Measurements from ENCODE around the gene TRIM29.
"Not testable (repeated sequence)": the region's sequence is repeated elsewhere in the genome, so short reads cannot be mapped to it uniquely, and the experiment has no call there.

TRIM29 gene

DNA sequence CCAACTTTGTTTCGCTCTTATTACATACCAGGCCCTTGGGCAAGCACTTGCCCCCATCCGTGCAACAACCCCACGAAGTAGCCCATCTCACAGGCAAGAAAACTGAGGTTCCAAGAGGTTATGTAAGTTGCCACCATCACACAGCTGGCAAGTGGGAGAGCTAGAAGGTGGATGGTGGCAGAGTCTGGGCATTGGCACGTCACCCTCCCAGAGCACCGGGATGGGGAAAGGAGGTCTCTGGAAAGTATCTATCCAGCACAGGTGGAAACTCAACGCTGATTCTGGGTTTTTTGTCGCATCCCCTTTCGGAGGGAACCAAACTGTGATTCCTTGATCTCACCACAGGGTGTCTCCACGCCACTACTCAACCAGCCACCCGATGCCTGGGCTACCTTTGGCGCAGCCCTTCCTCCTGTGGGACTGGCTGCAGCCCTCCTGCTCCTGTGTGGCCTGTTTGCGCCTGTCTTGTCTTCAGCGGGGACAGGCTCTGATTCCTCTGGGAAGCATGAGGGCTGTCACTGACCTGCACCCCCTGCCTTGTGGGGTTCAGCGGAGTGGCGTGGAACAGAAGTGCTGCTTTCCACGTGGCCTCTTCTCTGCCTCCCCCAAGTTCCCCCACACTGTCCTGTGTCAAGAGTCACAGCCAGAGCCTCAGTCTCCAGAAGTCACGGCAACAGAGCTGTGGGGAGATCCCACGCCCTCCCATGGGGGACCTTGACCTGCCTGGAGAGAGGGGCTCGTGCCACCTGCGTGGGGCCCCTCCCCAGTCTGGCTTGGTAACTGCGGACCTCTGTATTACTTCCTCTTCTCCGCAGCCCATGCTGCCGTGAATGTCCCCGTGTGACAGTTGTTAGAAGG is 34.4 kb upstream of the TRIM29 start:
- DNase-seq: no peak

GRCh38 chr11:120170741-120171261 is 32.9 kb upstream of the TRIM29 start:
- no peak for DNase-seq

GRCh38 chr11:120169981-120170698 is 32.2 kb upstream of the TRIM29 start:
- DNase-seq: no peak

GRCh38 chr11:120168960-120169681 is 31.2 kb upstream of the TRIM29 start:
- no peak for DNase-seq

- no peak for DNase-seq
Observed at GRCh38 chr11:120168108-120168959, 30.4 kb upstream of the TRIM29 start.

GRCh38 chr11:120167659-120168058 is 29.7 kb upstream of the TRIM29 start:
- DNase-seq: no peak

- no peak for DNase-seq
Observed at GRCh38 chr11:120160436-120160835, 22.5 kb upstream of the TRIM29 start.

DNA sequence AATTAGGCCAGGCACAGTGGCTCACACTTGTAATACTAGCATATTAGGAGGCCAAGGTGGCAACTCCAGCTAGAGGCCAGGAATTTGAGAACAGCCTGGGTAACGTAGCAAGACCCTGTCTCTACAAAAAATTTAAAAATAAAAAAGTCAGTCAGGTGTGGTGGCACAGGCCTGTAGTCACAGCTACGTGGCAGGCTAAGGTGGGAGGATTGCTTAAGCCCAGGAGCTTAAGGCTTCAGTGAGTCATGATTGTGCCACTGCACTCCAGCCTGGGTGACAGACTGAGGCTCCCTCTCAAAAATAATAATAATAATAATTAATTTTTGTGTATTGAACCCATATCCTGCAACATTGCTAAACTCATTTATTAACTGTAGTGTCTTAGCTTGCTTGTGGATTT is 15.3 kb upstream of the TRIM29 start:
- no peak for DNase-seq

- no peak for DNase-seq
Observed at GRCh38 chr11:120151536-120151935, 13.6 kb upstream of the TRIM29 start.

- no peak for DNase-seq
Observed at GRCh38 chr11:120149246-120149645, 11.3 kb upstream of the TRIM29 start.

DNA sequence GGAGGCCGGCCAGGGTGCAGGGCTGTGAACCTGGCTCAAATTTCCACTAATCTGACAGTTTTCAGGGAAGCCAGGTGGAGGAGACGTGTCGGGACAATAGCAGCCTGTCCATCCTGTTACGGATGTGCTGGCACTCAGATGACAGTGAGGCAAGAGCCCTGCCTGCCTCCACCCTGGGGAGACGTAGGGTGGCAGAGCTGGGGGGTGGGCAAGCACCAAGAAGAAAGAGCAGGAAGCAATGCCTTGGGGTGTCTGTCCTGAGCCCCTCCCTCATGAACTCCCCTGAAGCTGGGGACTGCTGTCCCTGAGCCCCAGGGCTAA is 10.0 kb upstream of the TRIM29 start:
- no peak for DNase-seq

DNA sequence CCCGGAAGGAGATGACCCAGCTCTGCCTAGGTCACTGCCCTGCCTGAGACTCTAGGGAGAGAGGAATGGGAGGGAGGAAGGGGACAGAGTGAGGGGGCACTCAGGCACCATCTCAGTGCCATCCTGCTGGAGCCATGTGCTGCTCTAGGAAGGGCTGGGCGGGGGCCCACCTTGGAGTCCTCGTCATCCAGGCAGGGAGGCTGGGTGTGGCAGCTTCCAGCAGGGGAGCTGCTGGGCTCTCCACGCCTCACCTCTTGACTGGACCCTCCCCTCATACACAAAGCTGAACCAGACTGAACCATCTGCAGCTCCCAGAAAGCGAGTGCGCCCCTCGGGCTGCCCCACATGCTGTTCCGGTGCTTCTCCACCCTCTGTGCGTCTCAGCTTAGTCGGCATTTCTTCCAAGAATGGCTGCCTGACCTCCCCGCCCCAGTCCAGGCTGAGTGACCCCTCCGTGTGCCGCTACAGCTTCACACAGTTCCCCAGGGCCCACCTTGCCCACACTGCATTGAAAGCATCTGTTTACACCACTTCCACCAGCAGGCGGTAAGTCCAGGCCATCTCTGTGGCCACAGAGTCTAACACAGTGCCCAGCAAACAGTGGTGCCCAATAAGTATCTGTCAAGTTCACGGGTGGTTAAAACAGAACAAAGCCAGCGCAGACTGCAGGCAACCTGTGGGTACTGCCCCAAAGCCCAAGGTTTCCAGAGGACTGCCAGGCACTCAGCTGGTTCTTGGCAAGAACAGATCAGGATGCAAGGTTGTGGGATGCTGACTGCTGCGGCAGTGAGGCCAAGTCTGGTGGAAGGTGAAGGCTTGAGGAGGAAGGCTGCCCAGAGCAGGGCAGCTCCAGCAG is 9.4 kb upstream of the TRIM29 start:
- DNase-seq: no peak

DNA sequence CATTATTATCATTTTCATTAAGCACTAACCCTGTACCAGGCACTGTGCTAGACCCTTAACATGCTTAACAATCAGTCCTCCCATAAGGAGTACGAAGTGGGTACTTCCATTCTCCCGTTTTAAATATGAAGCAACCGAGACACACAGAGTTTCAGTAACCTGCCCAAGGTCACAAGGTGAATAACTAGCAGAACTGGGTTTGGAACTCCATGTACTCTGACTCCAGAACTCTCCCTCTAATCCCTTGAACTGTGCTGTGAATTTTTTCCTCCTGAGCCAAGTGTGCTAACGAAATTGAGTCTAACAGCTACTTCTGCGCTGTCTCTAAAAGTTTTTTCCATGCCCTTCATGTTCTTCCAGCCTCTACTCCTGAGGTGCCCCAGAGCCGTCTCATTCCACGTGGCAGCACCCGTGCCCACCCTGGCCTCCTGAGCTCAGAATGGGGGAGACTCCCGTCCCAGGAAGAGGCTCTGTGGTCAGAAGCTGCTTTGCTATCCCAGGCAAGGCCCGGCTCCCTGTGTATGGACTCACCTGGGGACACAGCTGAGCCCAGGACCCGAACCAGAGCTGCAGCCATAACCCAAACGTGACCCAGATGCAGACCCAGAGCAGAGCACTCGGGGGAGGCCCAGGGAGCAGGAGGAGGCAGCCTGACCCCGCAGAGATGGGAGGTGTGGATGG is 8.6 kb upstream of the TRIM29 start:
- no peak for DNase-seq

DNA sequence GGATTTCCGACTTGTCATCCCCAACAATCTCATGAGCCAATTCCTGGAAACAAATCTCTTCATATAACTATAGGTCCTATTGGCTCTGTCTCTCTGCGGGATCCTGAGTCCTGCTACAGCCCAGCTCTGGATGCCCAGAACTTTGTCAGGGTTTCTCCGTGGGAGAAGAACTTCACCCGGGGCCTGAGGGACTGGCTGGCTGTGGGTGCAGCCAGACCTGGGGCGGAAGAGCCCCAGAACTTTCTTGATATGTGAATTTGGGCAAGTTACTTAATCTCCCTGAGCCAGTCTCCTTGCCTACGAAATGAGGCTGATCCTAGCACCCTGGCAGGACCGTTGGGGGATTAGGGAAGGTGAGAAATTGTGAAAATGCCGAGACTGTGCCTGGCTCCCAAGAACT is 6.6 kb upstream of the TRIM29 start:
- DNase-seq: no peak

DNA sequence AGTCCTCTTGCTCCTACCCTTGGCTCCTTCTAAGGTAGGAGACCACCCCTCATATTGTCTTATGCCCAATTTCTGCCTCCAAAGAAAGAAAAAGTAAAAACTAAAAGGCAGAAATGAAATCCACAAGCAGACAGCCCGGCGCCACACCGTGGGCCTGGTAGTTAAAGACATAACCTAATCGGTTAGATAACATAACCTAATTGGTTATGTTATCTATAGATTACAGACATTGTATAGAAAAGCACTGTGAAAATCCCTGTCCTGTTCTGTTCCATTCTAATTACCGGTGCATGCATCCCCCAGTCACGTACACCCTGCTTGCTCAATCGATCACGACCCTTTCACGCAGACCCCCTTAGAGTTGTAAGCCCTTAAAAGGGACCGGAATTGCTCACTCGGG is 5.6 kb upstream of the TRIM29 start:
- not testable (repeated sequence) for DNase-seq

- DNase-seq: no peak
Observed at GRCh38 chr11:120142441-120143100, 4.7 kb upstream of the TRIM29 start.

DNA sequence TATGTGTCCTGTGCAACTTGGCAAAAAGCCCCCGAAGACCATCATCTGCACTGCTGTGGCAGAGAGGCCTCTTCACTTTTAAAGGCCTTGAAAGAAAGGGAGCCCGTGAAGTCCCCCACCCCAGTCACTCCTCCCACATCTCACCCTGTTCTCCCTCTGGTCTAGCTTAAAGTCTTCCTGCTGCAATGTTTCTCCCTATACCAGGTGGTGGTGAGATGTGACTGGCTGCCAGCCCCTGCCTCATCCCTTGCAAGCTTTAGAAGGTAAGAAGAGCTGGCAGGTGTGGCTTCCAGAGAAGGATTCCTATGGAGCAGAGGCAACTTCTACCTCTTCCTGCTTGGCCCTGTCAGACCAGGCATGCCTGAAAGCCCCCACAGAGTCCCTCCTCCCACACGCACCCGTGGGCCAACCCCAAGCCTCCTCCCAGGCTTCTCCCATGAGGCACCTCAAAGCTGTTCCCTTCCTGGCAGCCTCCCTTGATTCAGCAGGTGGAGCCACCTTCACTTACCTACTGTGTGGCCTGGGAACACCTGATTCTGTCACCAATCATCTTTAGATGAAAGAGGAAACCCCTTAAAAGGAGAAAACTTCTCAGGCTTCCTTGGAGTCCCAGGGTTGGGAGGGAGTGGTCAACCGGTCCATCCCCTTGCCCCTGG is 4.0 kb upstream of the TRIM29 start:
- DNase-seq: no peak

- DNase-seq: no peak
Observed at GRCh38 chr11:120141113-120141767, 3.3 kb upstream of the TRIM29 start.

DNA sequence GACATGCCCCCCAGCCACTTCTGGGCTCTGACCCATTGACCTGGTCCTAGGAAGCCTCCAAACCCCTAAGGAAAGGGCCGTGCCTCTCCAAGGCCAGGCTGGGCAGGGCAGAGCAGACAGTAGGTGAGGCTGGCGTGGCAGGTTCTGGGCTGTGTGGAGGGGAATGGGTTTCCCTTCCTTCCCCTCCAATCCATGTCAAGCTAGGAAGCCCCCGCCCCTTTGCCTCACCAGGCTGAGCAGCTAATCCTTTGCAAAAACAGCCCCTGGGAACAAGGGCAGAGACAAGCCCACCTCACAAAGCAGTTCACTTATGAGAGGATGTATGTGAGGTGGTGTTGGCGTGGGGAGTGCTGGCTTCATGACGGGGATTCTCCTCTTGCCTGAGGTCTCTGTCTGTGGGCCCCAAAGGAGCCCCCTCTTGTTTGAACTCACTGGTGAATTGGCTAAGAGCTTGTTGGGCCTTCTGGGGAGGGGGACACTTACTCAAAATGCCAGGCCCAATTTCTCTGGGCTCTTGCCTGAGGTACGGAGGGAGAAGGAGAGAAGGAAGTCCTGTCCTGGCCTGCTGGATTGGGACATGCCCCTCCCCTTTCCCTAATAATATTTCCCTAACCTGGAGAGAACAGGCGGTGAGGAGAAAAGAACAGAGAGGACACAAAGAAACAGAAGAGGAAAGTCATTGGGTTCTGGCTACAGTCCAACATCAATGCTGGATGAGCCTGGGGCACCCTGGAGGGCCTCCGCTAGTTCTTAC is 1.6 kb upstream of the TRIM29 start:
- DNase-seq: no peak
